WTC11 (cell line): ENCODE data around the gene FUBP3. TPM values are rescaled to one million over a fixed set of nuclear protein-coding genes. Genes with fewer than 3 reads are reported as not detected.

Experiments used
- ATAC-seq: fragments of 200-7000 bp; cut with Tn5 transposase; 2 replicates; pipeline ENCODE4 v1.10.0; 2021; ENCODE audit warnings: mild to moderate bottlenecking, moderate library complexity
- CTCF ChIA-PET: fragments of 300-600 bp; sonication (Branson Sonifier 250); formaldehyde crosslinking; loops from one replicate; lab custom pipeline; 2021; ENCODE audit warnings: antibody characterized with exemption; lab: Charles Lee
- POLR2A ChIA-PET: fragments of 350-600 bp; sonication (Branson Sonifier 250); formaldehyde crosslinking; loops from one replicate; lab custom pipeline; 2021; ENCODE audit warnings: antibody characterized with exemption; lab: Charles Lee
- DNase-seq: peaks from one replicate; pipeline ENCODE4 v3.0.0; 2021; ENCODE audit warnings: low spot score
- H3K27ac Mint-ChIP-seq: 2 replicates; pipeline ENCODE4 v1.8.0; 2021; ENCODE audit warnings: mixed read lengths
- H3K27me3 Mint-ChIP-seq: 2 replicates; pipeline ENCODE4 v1.8.0; 2021; ENCODE audit warnings: low read depth, mild to moderate bottlenecking, moderate library complexity, mixed read lengths
- H3K36me3 Mint-ChIP-seq: 2 replicates; pipeline ENCODE4 v1.8.0; 2021; ENCODE audit warnings: mixed read lengths
- H3K4me1 Mint-ChIP-seq: 2 replicates; pipeline ENCODE4 v1.8.0; 2022; ENCODE audit warnings: mixed read lengths
- H3K4me3 Mint-ChIP-seq: 2 replicates; pipeline ENCODE4 v1.8.0; 2021; ENCODE audit warnings: mild to moderate bottlenecking, moderate library complexity, mixed read lengths
- H3K9me3 Mint-ChIP-seq: 2 replicates; pipeline ENCODE4 v1.8.0; 2021; ENCODE audit warnings: mixed read lengths
- ELF4 ChIP-seq: sonication (generic); formaldehyde crosslinking; IDR thresholded peaks from 2 replicates; pipeline ENCODE4 v1.8.1; 2022; ENCODE audit warnings: low read depth, mild to moderate bottlenecking, moderate library complexity, missing genetic modification reagents
- EMX1 ChIP-seq: fragments of 250-450 bp; sonication (Bioruptor Pico); IDR thresholded peaks from 2 replicates; pipeline ENCODE4 v1.8.0; 2021; ENCODE audit warnings: mild to moderate bottlenecking
- GRHL2 ChIP-seq: fragments of 250-450 bp; sonication (Bioruptor Pico); IDR thresholded peaks from 2 replicates; pipeline ENCODE4 v1.8.0; 2022; ENCODE audit warnings: mild to moderate bottlenecking, moderate library complexity; ENCODE audit not compliant: insufficient replicate concordance, severe bottlenecking
- MXD4 ChIP-seq: fragments of 250-450 bp; sonication (Bioruptor Pico); IDR thresholded peaks from 2 replicates; pipeline ENCODE4 v1.8.0; 2021; ENCODE audit warnings: mild to moderate bottlenecking, moderate library complexity, borderline replicate concordance
- NFE2L1 ChIP-seq: sonication (generic); formaldehyde crosslinking; IDR thresholded peaks from 2 replicates; pipeline ENCODE4 v1.8.1; 2023; ENCODE audit warnings: missing genetic modification reagents
- NR1H2 ChIP-seq: sonication (generic); formaldehyde crosslinking; IDR thresholded peaks from 2 replicates; pipeline ENCODE4 v1.9.0; 2021; ENCODE audit warnings: mild to moderate bottlenecking, moderate library complexity, missing genetic modification reagents
- ZNF219 ChIP-seq: sonication (generic); formaldehyde crosslinking; IDR thresholded peaks from 2 replicates; pipeline ENCODE4 v1.8.0; 2023; ENCODE audit warnings: missing genetic modification reagents, mild to moderate bottlenecking, borderline replicate concordance
- ZNF232 ChIP-seq: sonication (generic); formaldehyde crosslinking; IDR thresholded peaks from 2 replicates; pipeline ENCODE4 v1.8.0; 2022; ENCODE audit warnings: mild to moderate bottlenecking, missing genetic modification reagents
- ZNF317 ChIP-seq: sonication (generic); formaldehyde crosslinking; IDR thresholded peaks from 2 replicates; pipeline ENCODE4 v1.8.1; 2023; ENCODE audit warnings: low read depth, mild to moderate bottlenecking, moderate library complexity, missing genetic modification reagents, borderline replicate concordance
- ZNF396 ChIP-seq: fragments of 250-450 bp; sonication (Bioruptor Pico); IDR thresholded peaks from 2 replicates; pipeline ENCODE4 v1.8.0; 2021; ENCODE audit warnings: mild to moderate bottlenecking, moderate library complexity, borderline replicate concordance
- ZNF416 ChIP-seq: fragments of 250-450 bp; sonication (Bioruptor Pico); IDR thresholded peaks from 2 replicates; pipeline ENCODE4 v1.9.0; 2021; ENCODE audit warnings: mild to moderate bottlenecking, inconsistent platforms
- total RNA-seq: library from RNA; stranded (reverse); gene quantifications from 3 replicates; pipeline ENCODE4 v1.2.3, GENCODE V29; 2021
- TF ChIP-seq, protein P1 (sequence below): sonication (generic); formaldehyde crosslinking; IDR thresholded peaks from 2 replicates; pipeline ENCODE4 v1.8.0; 2023; ENCODE audit warnings: mild to moderate bottlenecking, missing genetic modification reagents
- TF ChIP-seq, protein P2 (sequence below): fragments of 250-450 bp; sonication (Bioruptor Pico); IDR thresholded peaks from 2 replicates; pipeline ENCODE4 v1.9.0; 2021; ENCODE audit warnings: mild to moderate bottlenecking, borderline replicate concordance
- TF ChIP-seq, protein P3 (sequence below): sonication (generic); formaldehyde crosslinking; IDR thresholded peaks from 2 replicates; pipeline ENCODE4 v1.8.1; 2023; ENCODE audit warnings: mild to moderate bottlenecking, missing genetic modification reagents, moderate library complexity
- TF ChIP-seq, protein P4 (sequence below): sonication (generic); formaldehyde crosslinking; IDR thresholded peaks from 2 replicates; pipeline ENCODE4 v1.8.0; 2022; ENCODE audit warnings: mild to moderate bottlenecking, missing genetic modification reagents
- TF ChIP-seq, protein P5 (sequence below): sonication (generic); formaldehyde crosslinking; IDR thresholded peaks from 2 replicates; pipeline ENCODE4 v1.8.1; 2022; ENCODE audit warnings: missing genetic modification reagents, borderline replicate concordance
- TF ChIP-seq, protein P6 (sequence below): sonication (generic); formaldehyde crosslinking; IDR thresholded peaks from 2 replicates; pipeline ENCODE4 v1.8.0; 2022; ENCODE audit warnings: mild to moderate bottlenecking, missing genetic modification reagents
- TF ChIP-seq, protein P7 (sequence below): sonication (generic); formaldehyde crosslinking; conservative IDR thresholded peaks from 2 replicates; pipeline ENCODE4 v1.8.1; 2022; ENCODE audit warnings: mild to moderate bottlenecking, missing genetic modification reagents
- TF ChIP-seq, protein P8 (sequence below): sonication (generic); formaldehyde crosslinking; IDR thresholded peaks from 2 replicates; pipeline ENCODE4 v1.8.1; 2022; ENCODE audit warnings: low read depth, missing genetic modification reagents, borderline replicate concordance

FUBP3 gene
- total RNA-seq, 1 experiment from 2014 or later, result 83.0 TPM

DNA sequence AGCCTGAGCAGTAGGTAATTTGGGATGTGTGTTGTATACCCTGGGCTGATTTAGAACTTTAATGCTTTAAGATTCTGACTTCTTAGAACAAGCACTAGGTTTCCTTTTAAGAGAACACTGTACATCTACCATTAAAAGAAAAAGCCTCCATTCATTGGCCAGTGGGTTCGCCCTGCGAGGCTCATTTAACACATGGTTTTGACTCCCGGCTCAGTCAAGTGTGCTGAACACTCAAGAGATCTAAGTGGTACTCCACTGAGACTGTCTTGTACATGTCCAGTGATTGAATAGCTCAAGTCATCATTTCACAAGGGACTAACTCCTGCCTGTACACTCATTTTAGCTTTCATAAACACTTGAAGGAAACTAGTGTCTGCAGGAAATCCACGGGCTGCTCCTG, 3.9 kb downstream of the FUBP3 start (continued):
- TF ChIP-seq, protein P1, sequence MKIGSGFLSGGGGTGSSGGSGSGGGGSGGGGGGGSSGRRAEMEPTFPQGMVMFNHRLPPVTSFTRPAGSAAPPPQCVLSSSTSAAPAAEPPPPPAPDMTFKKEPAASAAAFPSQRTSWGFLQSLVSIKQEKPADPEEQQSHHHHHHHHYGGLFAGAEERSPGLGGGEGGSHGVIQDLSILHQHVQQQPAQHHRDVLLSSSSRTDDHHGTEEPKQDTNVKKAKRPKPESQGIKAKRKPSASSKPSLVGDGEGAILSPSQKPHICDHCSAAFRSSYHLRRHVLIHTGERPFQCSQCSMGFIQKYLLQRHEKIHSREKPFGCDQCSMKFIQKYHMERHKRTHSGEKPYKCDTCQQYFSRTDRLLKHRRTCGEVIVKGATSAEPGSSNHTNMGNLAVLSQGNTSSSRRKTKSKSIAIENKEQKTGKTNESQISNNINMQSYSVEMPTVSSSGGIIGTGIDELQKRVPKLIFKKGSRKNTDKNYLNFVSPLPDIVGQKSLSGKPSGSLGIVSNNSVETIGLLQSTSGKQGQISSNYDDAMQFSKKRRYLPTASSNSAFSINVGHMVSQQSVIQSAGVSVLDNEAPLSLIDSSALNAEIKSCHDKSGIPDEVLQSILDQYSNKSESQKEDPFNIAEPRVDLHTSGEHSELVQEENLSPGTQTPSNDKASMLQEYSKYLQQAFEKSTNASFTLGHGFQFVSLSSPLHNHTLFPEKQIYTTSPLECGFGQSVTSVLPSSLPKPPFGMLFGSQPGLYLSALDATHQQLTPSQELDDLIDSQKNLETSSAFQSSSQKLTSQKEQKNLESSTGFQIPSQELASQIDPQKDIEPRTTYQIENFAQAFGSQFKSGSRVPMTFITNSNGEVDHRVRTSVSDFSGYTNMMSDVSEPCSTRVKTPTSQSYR (CRISPR knock-in tag), result no peak

DNA sequence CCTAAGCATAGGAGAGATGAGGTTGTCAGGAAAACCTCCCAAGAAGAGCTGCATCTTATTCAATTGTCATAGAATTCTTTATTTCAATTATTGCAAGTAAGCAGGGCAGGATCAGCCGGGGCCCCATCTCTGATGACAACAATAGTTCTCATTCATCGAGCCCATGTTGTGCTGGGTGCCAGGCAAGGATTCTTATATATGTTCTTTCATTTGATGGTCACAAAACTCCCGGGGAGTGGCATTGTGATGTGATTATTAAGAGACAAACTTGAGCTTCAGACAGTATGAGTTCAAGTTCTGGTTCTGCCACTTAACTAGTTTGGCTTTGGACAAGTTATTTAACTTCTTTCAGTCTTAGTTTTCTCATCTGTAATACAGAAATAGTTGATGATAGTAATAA, 8.5 kb downstream of the FUBP3 start:
- H3K36me3 Mint-ChIP-seq, result no peaks in the 10 kb centered on the region
- ChIA-PET CTCF (no interaction called here), POLR2A (no interaction called here)
- H3K4me1 Mint-ChIP-seq, result peaks cover 6% of the 10 kb centered on the region; the same call in 1 of the 2 replicates
- no peak overlapping the region for H3K27ac Mint-ChIP-seq
- TF ChIP-seq, protein P2, sequence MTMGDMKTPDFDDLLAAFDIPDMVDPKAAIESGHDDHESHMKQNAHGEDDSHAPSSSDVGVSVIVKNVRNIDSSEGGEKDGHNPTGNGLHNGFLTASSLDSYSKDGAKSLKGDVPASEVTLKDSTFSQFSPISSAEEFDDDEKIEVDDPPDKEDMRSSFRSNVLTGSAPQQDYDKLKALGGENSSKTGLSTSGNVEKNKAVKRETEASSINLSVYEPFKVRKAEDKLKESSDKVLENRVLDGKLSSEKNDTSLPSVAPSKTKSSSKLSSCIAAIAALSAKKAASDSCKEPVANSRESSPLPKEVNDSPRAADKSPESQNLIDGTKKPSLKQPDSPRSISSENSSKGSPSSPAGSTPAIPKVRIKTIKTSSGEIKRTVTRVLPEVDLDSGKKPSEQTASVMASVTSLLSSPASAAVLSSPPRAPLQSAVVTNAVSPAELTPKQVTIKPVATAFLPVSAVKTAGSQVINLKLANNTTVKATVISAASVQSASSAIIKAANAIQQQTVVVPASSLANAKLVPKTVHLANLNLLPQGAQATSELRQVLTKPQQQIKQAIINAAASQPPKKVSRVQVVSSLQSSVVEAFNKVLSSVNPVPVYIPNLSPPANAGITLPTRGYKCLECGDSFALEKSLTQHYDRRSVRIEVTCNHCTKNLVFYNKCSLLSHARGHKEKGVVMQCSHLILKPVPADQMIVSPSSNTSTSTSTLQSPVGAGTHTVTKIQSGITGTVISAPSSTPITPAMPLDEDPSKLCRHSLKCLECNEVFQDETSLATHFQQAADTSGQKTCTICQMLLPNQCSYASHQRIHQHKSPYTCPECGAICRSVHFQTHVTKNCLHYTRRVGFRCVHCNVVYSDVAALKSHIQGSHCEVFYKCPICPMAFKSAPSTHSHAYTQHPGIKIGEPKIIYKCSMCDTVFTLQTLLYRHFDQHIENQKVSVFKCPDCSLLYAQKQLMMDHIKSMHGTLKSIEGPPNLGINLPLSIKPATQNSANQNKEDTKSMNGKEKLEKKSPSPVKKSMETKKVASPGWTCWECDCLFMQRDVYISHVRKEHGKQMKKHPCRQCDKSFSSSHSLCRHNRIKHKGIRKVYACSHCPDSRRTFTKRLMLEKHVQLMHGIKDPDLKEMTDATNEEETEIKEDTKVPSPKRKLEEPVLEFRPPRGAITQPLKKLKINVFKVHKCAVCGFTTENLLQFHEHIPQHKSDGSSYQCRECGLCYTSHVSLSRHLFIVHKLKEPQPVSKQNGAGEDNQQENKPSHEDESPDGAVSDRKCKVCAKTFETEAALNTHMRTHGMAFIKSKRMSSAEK (CRISPR knock-in tag), result no peak
- TF ChIP-seq ZNF219 (CRISPR knock-in tag) (no peak), EMX1 (CRISPR knock-in tag) (no peak), GRHL2 (CRISPR knock-in tag) (no peak), NR1H2 (CRISPR knock-in tag) (no peak)
- ATAC-seq, result no peak
- no peak overlapping the region for H3K4me3 Mint-ChIP-seq
- no peaks in the 10 kb centered on the region for H3K9me3 Mint-ChIP-seq
- no peak for DNase-seq
- H3K27me3 Mint-ChIP-seq, result no peaks in the 10 kb centered on the region

DNA sequence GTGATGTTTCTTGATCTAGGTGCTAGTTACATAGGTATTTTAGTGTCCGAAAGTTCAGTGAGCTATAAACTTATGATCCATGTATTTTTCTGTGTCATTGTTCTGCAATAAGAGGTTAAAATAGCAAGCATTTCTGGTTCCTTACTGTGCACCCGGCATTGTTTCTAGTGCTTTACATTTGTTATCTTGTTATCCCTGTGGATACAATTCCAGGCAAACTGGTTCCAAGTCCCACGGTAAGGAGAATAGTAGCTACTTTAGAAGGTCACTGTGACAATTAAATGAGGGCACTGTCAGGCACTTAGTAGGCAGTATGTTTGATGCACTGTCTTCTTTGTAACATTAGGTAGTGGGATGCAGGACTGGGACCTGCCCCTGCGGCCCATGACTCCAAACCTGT, 9.0 kb downstream of the FUBP3 start:
- CTCF ChIA-PET, result no interaction called here
- no peaks in the 10 kb centered on the region for H3K9me3 Mint-ChIP-seq
- no peak for ATAC-seq
- POLR2A ChIA-PET, result no interaction called here
- H3K4me3 Mint-ChIP-seq, result no peak overlapping the region
- H3K27ac Mint-ChIP-seq, result no peak overlapping the region; the same call in 1 of the 2 replicates
- H3K27me3 Mint-ChIP-seq, result no peaks in the 10 kb centered on the region
- peaks cover 6% of the 10 kb centered on the region; the same call in 1 of the 2 replicates for H3K4me1 Mint-ChIP-seq
- DNase-seq, result no peak
- peaks cover 1% of the 10 kb centered on the region; the same call in 1 of the 2 replicates for H3K36me3 Mint-ChIP-seq
- no peak for TF ChIP-seq ZNF396
- TF ChIP-seq, protein P3, sequence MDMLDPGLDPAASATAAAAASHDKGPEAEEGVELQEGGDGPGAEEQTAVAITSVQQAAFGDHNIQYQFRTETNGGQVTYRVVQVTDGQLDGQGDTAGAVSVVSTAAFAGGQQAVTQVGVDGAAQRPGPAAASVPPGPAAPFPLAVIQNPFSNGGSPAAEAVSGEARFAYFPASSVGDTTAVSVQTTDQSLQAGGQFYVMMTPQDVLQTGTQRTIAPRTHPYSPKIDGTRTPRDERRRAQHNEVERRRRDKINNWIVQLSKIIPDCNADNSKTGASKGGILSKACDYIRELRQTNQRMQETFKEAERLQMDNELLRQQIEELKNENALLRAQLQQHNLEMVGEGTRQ, result no peak
- TF ChIP-seq, protein P4, sequence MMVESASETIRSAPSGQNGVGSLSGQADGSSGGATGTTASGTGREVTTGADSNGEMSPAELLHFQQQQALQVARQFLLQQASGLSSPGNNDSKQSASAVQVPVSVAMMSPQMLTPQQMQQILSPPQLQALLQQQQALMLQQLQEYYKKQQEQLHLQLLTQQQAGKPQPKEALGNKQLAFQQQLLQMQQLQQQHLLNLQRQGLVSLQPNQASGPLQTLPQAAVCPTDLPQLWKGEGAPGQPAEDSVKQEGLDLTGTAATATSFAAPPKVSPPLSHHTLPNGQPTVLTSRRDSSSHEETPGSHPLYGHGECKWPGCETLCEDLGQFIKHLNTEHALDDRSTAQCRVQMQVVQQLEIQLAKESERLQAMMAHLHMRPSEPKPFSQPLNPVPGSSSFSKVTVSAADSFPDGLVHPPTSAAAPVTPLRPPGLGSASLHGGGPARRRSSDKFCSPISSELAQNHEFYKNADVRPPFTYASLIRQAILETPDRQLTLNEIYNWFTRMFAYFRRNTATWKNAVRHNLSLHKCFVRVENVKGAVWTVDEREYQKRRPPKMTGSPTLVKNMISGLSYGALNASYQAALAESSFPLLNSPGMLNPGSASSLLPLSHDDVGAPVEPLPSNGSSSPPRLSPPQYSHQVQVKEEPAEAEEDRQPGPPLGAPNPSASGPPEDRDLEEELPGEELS, result no peak
- TF ChIP-seq ZNF416 (CRISPR knock-in tag), result no peak
- TF ChIP-seq, protein P5, sequence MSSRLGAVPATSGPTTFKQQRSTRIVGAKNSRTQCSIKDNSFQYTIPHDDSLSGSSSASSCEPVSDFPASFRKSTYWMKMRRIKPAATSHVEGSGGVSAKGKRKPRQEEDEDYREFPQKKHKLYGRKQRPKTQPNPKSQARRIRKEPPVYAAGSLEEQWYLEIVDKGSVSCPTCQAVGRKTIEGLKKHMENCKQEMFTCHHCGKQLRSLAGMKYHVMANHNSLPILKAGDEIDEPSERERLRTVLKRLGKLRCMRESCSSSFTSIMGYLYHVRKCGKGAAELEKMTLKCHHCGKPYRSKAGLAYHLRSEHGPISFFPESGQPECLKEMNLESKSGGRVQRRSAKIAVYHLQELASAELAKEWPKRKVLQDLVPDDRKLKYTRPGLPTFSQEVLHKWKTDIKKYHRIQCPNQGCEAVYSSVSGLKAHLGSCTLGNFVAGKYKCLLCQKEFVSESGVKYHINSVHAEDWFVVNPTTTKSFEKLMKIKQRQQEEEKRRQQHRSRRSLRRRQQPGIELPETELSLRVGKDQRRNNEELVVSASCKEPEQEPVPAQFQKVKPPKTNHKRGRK (CRISPR knock-in tag), result no peak
- TF ChIP-seq, protein P6, sequence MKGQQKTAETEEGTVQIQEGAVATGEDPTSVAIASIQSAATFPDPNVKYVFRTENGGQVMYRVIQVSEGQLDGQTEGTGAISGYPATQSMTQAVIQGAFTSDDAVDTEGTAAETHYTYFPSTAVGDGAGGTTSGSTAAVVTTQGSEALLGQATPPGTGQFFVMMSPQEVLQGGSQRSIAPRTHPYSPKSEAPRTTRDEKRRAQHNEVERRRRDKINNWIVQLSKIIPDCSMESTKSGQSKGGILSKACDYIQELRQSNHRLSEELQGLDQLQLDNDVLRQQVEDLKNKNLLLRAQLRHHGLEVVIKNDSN, result no peak
- no peak for TF ChIP-seq ELF4 (CRISPR knock-in tag)
- TF ChIP-seq, protein P7, sequence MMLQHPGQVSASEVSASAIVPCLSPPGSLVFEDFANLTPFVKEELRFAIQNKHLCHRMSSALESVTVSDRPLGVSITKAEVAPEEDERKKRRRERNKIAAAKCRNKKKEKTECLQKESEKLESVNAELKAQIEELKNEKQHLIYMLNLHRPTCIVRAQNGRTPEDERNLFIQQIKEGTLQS, result no peak
- no peak for TF ChIP-seq NFE2L1
- TF ChIP-seq MXD4 (CRISPR knock-in tag), result no peak
- TF ChIP-seq ZNF317 (CRISPR knock-in tag), result no peak
- TF ChIP-seq, protein P8, sequence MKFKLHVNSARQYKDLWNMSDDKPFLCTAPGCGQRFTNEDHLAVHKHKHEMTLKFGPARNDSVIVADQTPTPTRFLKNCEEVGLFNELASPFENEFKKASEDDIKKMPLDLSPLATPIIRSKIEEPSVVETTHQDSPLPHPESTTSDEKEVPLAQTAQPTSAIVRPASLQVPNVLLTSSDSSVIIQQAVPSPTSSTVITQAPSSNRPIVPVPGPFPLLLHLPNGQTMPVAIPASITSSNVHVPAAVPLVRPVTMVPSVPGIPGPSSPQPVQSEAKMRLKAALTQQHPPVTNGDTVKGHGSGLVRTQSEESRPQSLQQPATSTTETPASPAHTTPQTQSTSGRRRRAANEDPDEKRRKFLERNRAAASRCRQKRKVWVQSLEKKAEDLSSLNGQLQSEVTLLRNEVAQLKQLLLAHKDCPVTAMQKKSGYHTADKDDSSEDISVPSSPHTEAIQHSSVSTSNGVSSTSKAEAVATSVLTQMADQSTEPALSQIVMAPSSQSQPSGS (CRISPR knock-in tag), result no peak
- no peak for TF ChIP-seq ZNF232
